Measurements from ENCODE around the gene PTTG1.

Gene PTTG1

DNA sequence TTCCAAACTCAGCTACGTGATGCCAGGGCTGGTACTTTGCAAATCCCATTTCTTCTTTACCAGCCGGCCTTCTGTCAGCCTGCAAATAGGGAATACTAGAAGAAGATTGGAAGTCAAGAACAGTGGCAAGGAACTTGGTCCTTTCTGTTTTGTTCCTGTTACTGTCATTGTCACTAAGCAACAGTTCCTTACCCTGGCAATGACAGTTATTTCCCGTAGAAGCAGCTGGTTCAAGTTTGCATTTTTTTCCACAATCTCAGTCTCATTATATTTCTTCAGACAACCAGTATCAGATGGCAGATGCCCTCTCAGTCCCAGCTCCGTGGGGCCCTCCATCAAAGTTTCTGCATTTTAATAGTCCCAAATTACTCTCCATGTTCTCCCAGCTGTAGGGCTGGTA, 42.1 kb upstream of the PTTG1 start:
- Histone ChIP-seq H3K4me1 (no peaks in the 10 kb centered on the region), H3K9me3 (no peaks in the 10 kb centered on the region; the same call in 1 of the 2 replicates), H3K27me3 (peaks cover 3% of the 10 kb centered on the region; the same call in 1 of the 2 replicates), H3K4me3 (ENCODE audit: low read depth, low read length) (no peak overlapping the region), H3K36me3 (no peaks in the 10 kb centered on the region)
- TF ChIP-seq, protein P1, sequence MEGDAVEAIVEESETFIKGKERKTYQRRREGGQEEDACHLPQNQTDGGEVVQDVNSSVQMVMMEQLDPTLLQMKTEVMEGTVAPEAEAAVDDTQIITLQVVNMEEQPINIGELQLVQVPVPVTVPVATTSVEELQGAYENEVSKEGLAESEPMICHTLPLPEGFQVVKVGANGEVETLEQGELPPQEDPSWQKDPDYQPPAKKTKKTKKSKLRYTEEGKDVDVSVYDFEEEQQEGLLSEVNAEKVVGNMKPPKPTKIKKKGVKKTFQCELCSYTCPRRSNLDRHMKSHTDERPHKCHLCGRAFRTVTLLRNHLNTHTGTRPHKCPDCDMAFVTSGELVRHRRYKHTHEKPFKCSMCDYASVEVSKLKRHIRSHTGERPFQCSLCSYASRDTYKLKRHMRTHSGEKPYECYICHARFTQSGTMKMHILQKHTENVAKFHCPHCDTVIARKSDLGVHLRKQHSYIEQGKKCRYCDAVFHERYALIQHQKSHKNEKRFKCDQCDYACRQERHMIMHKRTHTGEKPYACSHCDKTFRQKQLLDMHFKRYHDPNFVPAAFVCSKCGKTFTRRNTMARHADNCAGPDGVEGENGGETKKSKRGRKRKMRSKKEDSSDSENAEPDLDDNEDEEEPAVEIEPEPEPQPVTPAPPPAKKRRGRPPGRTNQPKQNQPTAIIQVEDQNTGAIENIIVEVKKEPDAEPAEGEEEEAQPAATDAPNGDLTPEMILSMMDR (IDR thresholded peaks at IDR 0.05; ENCODE audit: low read depth, low read length) = no peak
- DNase-seq = no peak

DNA sequence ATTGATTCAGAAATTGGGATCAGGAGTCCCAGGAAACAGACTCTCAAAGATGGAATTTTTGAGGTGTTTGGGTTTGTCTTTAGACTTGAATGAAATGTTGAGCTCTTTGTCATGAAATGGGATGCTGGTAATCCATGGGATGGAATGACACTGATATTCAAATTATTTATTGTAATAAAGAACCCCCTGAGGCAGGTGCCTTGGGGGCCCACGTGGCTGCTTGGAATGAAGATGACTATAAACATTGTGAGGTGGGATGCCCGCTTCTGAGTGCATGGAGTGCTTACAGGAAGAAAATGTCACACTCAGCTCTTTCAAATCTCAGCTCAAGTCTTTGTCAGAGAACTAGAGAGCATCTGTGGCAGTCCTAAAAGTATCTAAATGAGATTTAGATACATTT, 41.6 kb upstream of the PTTG1 start:
- no peak overlapping the region for H3K4me3 ChIP-seq (ENCODE audit: low read depth, low read length)
- no peak for DNase-seq
- H3K9me3 ChIP-seq = no peaks in the 10 kb centered on the region; the same call in 1 of the 2 replicates
- no peaks in the 10 kb centered on the region for H3K4me1 ChIP-seq
- no peaks in the 10 kb centered on the region for H3K36me3 ChIP-seq
- H3K27me3 ChIP-seq = peaks cover 3% of the 10 kb centered on the region; the same call in 1 of the 2 replicates
- TF ChIP-seq, protein P1 (IDR thresholded peaks at IDR 0.05; ENCODE audit: low read depth, low read length) = no peak

DNA sequence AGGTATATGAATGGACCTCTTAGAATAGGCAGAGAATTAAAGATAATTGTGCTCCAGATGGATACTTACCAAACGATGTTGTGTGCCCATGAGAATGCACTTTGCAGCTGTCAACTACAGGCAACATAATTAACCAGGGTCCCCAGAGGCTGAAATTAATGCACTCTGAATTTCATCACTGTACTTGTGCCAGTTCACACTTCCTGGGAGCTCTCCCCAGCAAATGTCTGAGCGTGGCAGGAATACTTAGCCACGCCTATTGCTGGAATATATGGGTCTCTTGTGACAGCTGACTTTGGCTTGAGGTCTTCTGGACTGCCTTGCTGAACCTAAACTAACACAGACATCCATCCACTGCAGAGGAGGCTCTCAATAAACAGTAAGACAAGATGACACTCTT, 39.3 kb upstream of the PTTG1 start:
- Histone ChIP-seq H3K4me3 (ENCODE audit: low read depth, low read length) (no peak overlapping the region), H3K4me1 (no peaks in the 10 kb centered on the region), H3K36me3 (no peaks in the 10 kb centered on the region), H3K27me3 (no peaks in the 10 kb centered on the region), H3K9me3 (no peaks in the 10 kb centered on the region; the same call in 1 of the 2 replicates)
- TF ChIP-seq, protein P1 (IDR thresholded peaks at IDR 0.05; ENCODE audit: low read depth, low read length) = no peak
- no peak for DNase-seq

DNA sequence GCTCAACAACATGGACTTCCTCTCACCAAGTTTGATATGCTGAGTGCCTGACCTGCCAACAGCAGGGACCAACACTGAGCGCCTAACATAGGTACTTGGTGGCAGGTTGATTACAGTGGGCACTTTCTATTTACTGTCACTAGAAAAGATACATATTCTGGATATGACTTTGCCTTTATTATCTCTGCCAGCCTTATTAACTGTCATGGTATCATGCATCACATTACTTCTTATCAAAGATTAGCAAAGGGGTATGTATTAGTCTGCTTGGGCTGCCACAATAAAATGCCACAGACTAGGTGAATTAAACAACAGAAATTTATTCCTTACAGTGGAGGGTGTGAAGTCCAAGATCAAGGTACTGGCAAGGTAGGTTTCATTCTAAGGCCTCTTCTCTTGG, 37.0 kb upstream of the PTTG1 start:
- no peaks in the 10 kb centered on the region for H3K4me1 ChIP-seq
- H3K4me3 ChIP-seq (ENCODE audit: low read depth, low read length) = no peak overlapping the region
- H3K27me3 ChIP-seq = no peaks in the 10 kb centered on the region
- TF ChIP-seq, protein P1 (IDR thresholded peaks at IDR 0.05; ENCODE audit: low read depth, low read length) = no peak
- H3K36me3 ChIP-seq = no peaks in the 10 kb centered on the region
- H3K9me3 ChIP-seq = no peaks in the 10 kb centered on the region; the same call in 1 of the 2 replicates
- no peak for DNase-seq

DNA sequence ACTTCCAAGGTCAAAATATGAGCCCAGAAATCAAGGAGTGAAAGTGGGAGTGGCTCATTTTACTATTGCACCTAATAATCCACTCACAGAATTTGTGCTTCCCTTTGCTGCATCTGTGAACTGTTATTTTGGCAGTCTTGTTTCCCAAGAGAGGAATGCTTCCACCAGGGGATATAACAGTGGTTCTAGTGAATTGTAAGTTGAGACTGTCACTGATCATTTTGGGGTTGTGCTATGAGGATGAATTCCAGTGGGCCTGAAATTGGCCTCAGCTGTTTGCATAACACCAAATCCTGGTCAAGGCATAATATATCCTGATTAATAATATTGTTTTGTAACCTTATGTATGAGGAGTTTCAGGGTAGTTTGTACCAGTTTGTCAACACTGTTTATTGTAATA, 36.2 kb upstream of the PTTG1 start:
- Histone ChIP-seq H3K4me1 (no peaks in the 10 kb centered on the region), H3K27me3 (no peaks in the 10 kb centered on the region), H3K4me3 (ENCODE audit: low read depth, low read length) (no peak overlapping the region), H3K36me3 (no peaks in the 10 kb centered on the region), H3K9me3 (no peaks in the 10 kb centered on the region; the same call in 1 of the 2 replicates)
- TF ChIP-seq, protein P1 (IDR thresholded peaks at IDR 0.05; ENCODE audit: low read depth, low read length) = no peak
- DNase-seq = no peak

DNA sequence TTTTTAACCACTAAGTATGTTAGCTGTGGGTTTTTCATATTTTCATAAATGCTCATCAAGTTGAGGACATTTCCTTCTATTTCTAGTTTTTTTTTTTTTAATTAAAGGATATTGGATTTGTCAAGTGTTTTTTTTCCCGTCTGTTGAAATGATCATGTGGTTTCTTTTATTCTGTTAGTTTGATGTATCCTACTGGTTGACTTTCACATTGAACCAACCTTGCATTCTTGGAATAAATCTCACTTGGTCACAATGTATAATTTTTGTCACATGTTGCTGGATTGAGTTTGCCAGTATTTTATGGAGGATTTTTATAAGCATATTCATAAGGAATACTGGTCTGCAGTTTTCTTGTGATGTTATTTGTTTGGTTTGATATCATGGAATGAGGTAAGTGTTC, 34.2 kb upstream of the PTTG1 start:
- no peaks in the 10 kb centered on the region for H3K36me3 ChIP-seq
- DNase-seq = no peak
- no peaks in the 10 kb centered on the region for H3K27me3 ChIP-seq
- H3K9me3 ChIP-seq = no peaks in the 10 kb centered on the region
- TF ChIP-seq, protein P1 (IDR thresholded peaks at IDR 0.05; ENCODE audit: low read depth, low read length) = no peak
- no peaks in the 10 kb centered on the region for H3K4me1 ChIP-seq
- H3K4me3 ChIP-seq (ENCODE audit: low read depth, low read length) = no peak overlapping the region
